Upper lobe of left lung (tissue), 6 donors: Measurements from ENCODE around the gene DBH. TPM values are rescaled to one million over a fixed set of nuclear protein-coding genes. Genes with fewer than 3 reads are reported as not detected.
A peak's percentile ranks its signal among the peaks of the same experiment; 100 is the strongest.

Source experiments
- ATAC-seq, 2 donors: fragments of 200-7000 bp; cut with Tn5 transposase; one replicate each; pipeline ENCODE4 v1.9.1; 2022; ENCODE audit warnings: mild to moderate bottlenecking in 2 of 2, moderate library complexity in 2 of 2; ENCODE audit not compliant: low FRiP score in 2 of 2
- DNase-seq, 2 donors: peaks; one replicate each; pipeline ENCODE4 v3.0.0-alpha.2; 2019 to 2020
- H3K27ac ChIP-seq, 4 donors: fragments of 200-600 bp; sonication (generic); one replicate each; pipeline ENCODE4 v1.5.1; 2016 to 2019
- H3K27me3 ChIP-seq, 4 donors: fragments of 200-600 bp; sonication (generic); one replicate each; pipeline ENCODE4 v1.5.1; 2017 to 2019
- H3K36me3 ChIP-seq, 4 donors: fragments of 200-600 bp; sonication (generic); one replicate each; pipeline ENCODE4 v1.5.1; 2016 to 2019
- H3K4me1 ChIP-seq, 4 donors: fragments of 200-600 bp; sonication (generic); one replicate each; pipeline ENCODE4 v1.5.1; 2018 to 2019
- H3K4me3 ChIP-seq, 4 donors: fragments of 200-600 bp; sonication (generic); one replicate each; pipeline ENCODE4 v1.5.1; 2017 to 2019; ENCODE audit warnings: mild to moderate bottlenecking in 2 of 4, moderate library complexity in 1 of 4
- H3K9me3 ChIP-seq, 4 donors: fragments of 200-600 bp; sonication (generic); one replicate each; pipeline ENCODE4 v1.5.1; 2018 to 2019
- EP300 ChIP-seq, 4 donors: sonication (generic); formaldehyde crosslinking; IDR thresholded peaks; one replicate each; pipeline ENCODE4 v1.5.1; 2017; ENCODE audit warnings: antibody characterized with exemption in 4 of 4, control low read depth in 2 of 4
- POLR2A ChIP-seq, 4 donors: fragments of 450-650 bp; IDR thresholded peaks; one replicate each; pipeline ENCODE4 v1.5.1; 2016 to 2017; ENCODE audit warnings: antibody characterized with exemption in 4 of 4, mild to moderate bottlenecking in 2 of 4
- POLR2AphosphoS5 ChIP-seq, 2 donors: sonication (generic); formaldehyde crosslinking; IDR thresholded peaks; one replicate each; pipeline ENCODE4 v1.5.1; 2017; ENCODE audit warnings: antibody characterized with exemption in 2 of 2
- WGBS, 2 donors: methylation state at CpG; one replicate each; pipeline ENCODE4 v1.1.5; 2017 to 2018; 5-methylcytosine and 5-hydroxymethylcytosine counted together
- total RNA-seq, 6 donors: library from RNA; depleted of rRNA in 4 of 6; stranded (reverse); fragments of >200 nt in 4 of 6; gene quantifications; one replicate each; pipeline versions ENCODE4 v1.1.0 to v1.2.1, GENCODE V29; 2016 to 2021
- TF ChIP-seq, protein P1 (sequence below), 6 experiments: fragments of 450-650 bp in 4 of 6; fragments of 200-600 bp in 2 of 6; sonication (generic) in 2 of 6; IDR thresholded peaks; one replicate each; pipeline ENCODE4 v1.5.1; 2016 to 2019; ENCODE audit warnings: antibody characterized with exemption in 6 of 6
- donor health status: DM: no; HTN: no; CAD: no; lungs with moderate emphysema.
- donor health status: DM: no; HTN: yes; CAD: no; lungs with severe emphysema.

Gene DBH
- total RNA-seq, 6 donors from 2014 or later: 0.27 TPM; not detected in 5

DNA sequence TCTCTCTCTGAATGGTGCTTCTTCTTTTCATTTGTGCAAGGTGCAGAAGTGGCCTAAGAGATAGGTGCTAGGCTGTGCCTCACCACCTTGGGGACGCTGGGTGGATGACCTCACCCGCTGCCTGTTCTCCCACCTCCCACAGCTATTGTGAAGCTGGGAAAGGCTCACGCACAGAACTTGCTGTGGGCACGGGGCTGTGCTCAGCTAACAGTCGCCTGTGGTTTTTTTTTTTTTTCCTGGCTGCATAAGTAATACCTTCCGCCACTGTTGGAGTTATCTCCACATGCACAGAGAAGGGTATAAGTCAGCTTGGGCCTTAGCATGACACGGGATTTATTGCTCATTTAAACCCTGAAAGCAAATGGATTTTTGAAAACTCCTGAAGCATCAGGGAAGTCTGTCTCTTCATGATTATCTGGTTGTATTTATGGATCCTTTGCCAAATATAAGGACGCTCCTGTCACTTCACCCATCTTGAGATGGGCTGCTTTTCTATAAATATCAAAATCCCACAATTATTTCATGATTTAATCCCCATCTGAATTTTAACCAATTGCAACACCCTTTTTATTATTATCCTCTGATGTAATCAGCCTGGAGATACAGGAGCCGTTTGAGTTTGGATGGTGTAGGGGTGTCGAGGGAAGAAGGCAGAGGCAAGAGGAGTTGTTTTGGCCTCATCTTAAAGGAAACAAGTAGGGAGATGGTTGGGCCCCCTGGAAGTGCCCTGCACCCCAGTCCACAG, 9.0 kb downstream of the DBH start:
- Histone ChIP-seq H3K4me3 (no peak overlapping the region), H3K9me3 (no peaks in the 10 kb centered on the region), H3K4me1 (no peaks in the 10 kb centered on the region), H3K36me3 (no peaks in the 10 kb centered on the region), H3K27me3 (no peaks in the 10 kb centered on the region), H3K27ac (no peak overlapping the region)
- ATAC-seq (no peak), DNase-seq (no peak)
- TF ChIP-seq, protein P1, sequence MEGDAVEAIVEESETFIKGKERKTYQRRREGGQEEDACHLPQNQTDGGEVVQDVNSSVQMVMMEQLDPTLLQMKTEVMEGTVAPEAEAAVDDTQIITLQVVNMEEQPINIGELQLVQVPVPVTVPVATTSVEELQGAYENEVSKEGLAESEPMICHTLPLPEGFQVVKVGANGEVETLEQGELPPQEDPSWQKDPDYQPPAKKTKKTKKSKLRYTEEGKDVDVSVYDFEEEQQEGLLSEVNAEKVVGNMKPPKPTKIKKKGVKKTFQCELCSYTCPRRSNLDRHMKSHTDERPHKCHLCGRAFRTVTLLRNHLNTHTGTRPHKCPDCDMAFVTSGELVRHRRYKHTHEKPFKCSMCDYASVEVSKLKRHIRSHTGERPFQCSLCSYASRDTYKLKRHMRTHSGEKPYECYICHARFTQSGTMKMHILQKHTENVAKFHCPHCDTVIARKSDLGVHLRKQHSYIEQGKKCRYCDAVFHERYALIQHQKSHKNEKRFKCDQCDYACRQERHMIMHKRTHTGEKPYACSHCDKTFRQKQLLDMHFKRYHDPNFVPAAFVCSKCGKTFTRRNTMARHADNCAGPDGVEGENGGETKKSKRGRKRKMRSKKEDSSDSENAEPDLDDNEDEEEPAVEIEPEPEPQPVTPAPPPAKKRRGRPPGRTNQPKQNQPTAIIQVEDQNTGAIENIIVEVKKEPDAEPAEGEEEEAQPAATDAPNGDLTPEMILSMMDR (IDR thresholded peaks at IDR 0.05): no peak
- TF ChIP-seq EP300 (IDR thresholded peaks at IDR 0.05) (no peak), POLR2AphosphoS5 (IDR thresholded peaks at IDR 0.05) (no peak), POLR2A (IDR thresholded peaks at IDR 0.05) (no peak)
- 50 to 57% methylated on average over 10 of the region's 10 CpGs for WGBS, 2 donors

DNA sequence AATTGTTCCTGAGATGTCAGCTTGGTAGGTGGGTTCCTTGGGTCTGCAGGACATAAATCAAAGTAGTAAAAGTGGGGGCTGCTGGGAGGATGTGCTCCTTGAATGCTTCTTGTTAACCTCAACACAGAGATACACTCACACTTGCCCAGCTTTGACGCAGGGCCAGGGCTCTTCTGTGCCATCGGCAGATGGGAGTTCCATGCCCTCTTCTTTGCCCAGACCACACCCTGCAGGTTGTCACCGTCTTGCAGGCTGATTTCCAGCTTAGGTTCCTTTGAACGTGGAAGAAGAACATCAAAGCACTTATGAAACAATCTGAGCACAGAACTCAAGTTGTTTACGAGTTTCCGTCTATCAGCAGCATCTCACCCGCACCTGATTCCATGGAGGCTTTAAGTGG, 11.0 kb downstream of the DBH start:
- H3K27me3 ChIP-seq: no peaks in the 10 kb centered on the region
- no peak for ATAC-seq
- H3K27ac ChIP-seq: no peak overlapping the region
- TF ChIP-seq, protein P1 (IDR thresholded peaks at IDR 0.05): no peak
- TF ChIP-seq POLR2AphosphoS5 (IDR thresholded peaks at IDR 0.05): no peak
- no peak for TF ChIP-seq EP300 (IDR thresholded peaks at IDR 0.05)
- no peak for TF ChIP-seq POLR2A (IDR thresholded peaks at IDR 0.05)
- DNase-seq: no peak
- no peaks in the 10 kb centered on the region for H3K9me3 ChIP-seq
- H3K36me3 ChIP-seq: no peaks in the 10 kb centered on the region
- H3K4me1 ChIP-seq: no peaks in the 10 kb centered on the region
- H3K4me3 ChIP-seq: no peak overlapping the region
- WGBS, 2 donors: 61 to 81% methylated on average over 7 of the region's 7 CpGs

DNA sequence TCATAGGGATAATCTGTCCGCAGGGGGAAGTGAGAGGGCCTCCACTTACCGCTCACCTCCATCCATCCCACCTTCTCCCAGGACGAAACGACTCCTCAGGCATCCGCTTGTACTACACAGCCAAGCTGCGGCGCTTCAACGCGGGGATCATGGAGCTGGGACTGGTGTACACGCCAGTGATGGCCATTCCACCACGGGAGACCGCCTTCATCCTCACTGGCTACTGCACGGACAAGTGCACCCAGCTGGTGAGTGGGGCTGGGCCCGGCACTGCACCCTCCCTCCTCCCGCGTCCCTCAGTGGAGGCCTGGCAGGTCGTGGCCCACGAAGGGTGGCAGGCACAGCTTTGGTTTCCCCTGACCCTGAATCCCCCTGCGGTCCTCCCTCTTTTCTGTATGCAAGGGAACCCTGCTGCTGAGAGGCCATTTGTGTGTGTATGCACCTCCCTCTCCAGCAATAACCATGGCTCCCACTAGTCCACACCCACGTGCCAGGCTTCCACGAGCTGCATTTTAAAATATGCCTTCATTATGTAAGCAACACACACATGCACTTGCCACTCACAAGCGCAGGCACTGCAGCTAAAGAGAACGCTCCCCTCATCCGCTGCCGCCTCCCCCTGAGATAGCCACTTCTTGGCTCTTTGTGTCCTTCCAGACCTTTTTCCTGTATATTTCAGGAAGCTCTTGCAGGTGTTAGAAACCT, 11.8 kb downstream of the DBH start:
- Histone ChIP-seq H3K27me3 (no peaks in the 10 kb centered on the region), H3K4me3 (no peak overlapping the region), H3K4me1 (no peaks in the 10 kb centered on the region), H3K36me3 (no peaks in the 10 kb centered on the region), H3K9me3 (no peaks in the 10 kb centered on the region), H3K27ac (no peak overlapping the region)
- TF ChIP-seq POLR2A (IDR thresholded peaks at IDR 0.05) (no peak), POLR2AphosphoS5 (IDR thresholded peaks at IDR 0.05) (no peak), EP300 (IDR thresholded peaks at IDR 0.05) (no peak)
- TF ChIP-seq, protein P1 (IDR thresholded peaks at IDR 0.05): no peak
- WGBS, 2 donors: 85 to 87% methylated on average over 14 to 23 of the region's 25 CpGs
- DNase-seq (peak in 1 of 2 donors; percentile 73), ATAC-seq (no peak)

DNA sequence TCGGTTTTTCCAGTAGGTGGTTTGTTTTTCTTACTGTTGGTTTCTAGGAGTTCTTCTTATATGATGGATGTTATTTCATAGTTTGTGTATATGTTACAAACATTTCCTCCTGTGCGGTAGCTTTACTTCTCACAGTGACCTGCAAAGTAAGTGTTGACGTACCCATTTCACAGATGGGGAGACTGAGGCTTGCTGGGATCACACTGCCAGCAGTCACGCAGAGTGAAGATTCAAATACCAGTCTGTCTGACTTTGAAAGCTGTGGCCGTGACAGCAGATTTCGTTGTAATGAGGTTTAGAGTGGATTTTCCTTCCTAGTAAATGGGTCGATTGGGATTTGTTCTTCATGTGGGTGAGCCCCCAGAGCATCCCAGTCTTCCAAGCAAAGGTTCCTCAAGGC, 13.0 kb downstream of the DBH start:
- DNase-seq: no peak

More for the DNA sequence above, 13.0 kb downstream of the DBH start:
- H3K27ac ChIP-seq: no peak overlapping the region
- H3K27me3 ChIP-seq: no peaks in the 10 kb centered on the region
- ATAC-seq: no peak
- H3K9me3 ChIP-seq: no peaks in the 10 kb centered on the region
- TF ChIP-seq EP300 (IDR thresholded peaks at IDR 0.05) (no peak), POLR2AphosphoS5 (IDR thresholded peaks at IDR 0.05) (no peak), POLR2A (IDR thresholded peaks at IDR 0.05) (no peak)
- TF ChIP-seq, protein P1 (IDR thresholded peaks at IDR 0.05): no peak
- WGBS, 2 donors: 79 to 86% methylated on average over 7 of the region's 7 CpGs
- H3K36me3 ChIP-seq: no peaks in the 10 kb centered on the region
- no peak overlapping the region for H3K4me3 ChIP-seq
- no peaks in the 10 kb centered on the region for H3K4me1 ChIP-seq
